Psoas muscle (tissue), 8 donors: ENCODE measurements around the gene AGTR1. TPM values are rescaled to one million over a fixed set of nuclear protein-coding genes. Genes with fewer than 3 reads are reported as not detected.

Experiments used
- ATAC-seq, 4 donors: fragments of 200-7000 bp; cut with Tn5 transposase; one replicate each; pipeline ENCODE4 v1.9.1; 2020; ENCODE audit warnings: moderate library complexity in 3 of 4, mild to moderate bottlenecking in 2 of 4
- DNase-seq, 2 donors: peaks; one replicate each; pipeline ENCODE4 v3.0.0-alpha.2; 2020
- H3K27ac ChIP-seq: fragments of 200-600 bp; one replicate; pipeline ENCODE4 v1.8.0; 2022
- H3K27me3 ChIP-seq, 3 donors: fragments of 200-600 bp in 1 of 3; one replicate each; pipeline versions ENCODE4 v1.6.1 to v1.8.0; 2013 to 2022; ENCODE audit warnings: low read length in 2 of 3, mild to moderate bottlenecking in 2 of 3, moderate library complexity in 1 of 3; ENCODE audit not compliant: insufficient read depth in 3 of 3
- H3K36me3 ChIP-seq, 2 donors: fragments of 200-600 bp in 1 of 2; one replicate each; pipeline versions ENCODE4 v1.6.1 to v1.8.0; 2013 to 2022; ENCODE audit warnings: low read depth in 1 of 2, mild to moderate bottlenecking in 1 of 2, moderate library complexity in 1 of 2; ENCODE audit not compliant: insufficient read depth in 1 of 2
- H3K4me1 ChIP-seq: fragments of 200-600 bp; one replicate; pipeline ENCODE4 v1.8.0; 2022
- H3K4me3 ChIP-seq: fragments of 200-600 bp; one replicate; pipeline ENCODE4 v1.8.0; 2022; ENCODE audit warnings: mild to moderate bottlenecking
- H3K9me3 ChIP-seq: fragments of 200-600 bp; one replicate; pipeline ENCODE4 v1.8.0; 2022
- WGBS, 3 donors: extraction: QIAGEN DNeasy Blood & Tissue Kit; methylation state at CpG; one replicate each; pipeline versions ENCODE4 v1.1.6 to v1.1.7; 2013; 5-methylcytosine and 5-hydroxymethylcytosine counted together
- intact Hi-C, 2 donors: fragments of 100-400 bp; cut with DNase I; formaldehyde crosslinking; loops; one replicate each; pipeline versions ENCODE4 v1.11.0 to v1.14.2; 2022
- polyA plus RNA-seq, 3 donors: library from polyadenylated mRNA; stranded (reverse); fragments of 200-250 nt; gene quantifications; one replicate each; pipeline ENCODE4 v1.2.3, GENCODE V29; 2013
- total RNA-seq, 4 donors: library from RNA; stranded (reverse); fragmentation: NEBNext Ultra II Directional in 2 of 4; extraction: Animal tissue kit (Norgen Biotek cat#: 25700) in 2 of 4; gene quantifications; one replicate each; pipeline versions ENCODE4 v1.2.1 to v1.2.4, GENCODE V29; 2021 to 2023
- TF ChIP-seq, protein P1 (sequence below): fragments of 200-600 bp; IDR thresholded peaks from one replicate; pipeline ENCODE4 v1.8.0; 2022; ENCODE audit warnings: antibody characterized with exemption
- donor health status: healthy with polysubstance abuse.
- donor health status: DM: no; HTN: no; CAD: no; lungs with moderate emphysema.
- donor health status: Bipolar disorder and iron deficiency.
- donor health status: healthy.
- donor health status: DM: yes; HTN: yes; CAD: no.
- donor health status: DM: no; HTN: no; CAD: no.
- donor health status: DM: no; HTN: no; CAD: no.
- donor health status: DM: yes; HTN: yes; CAD: no.

AGTR1 gene
- total and polyA plus RNA-seq, 7 donors: 3.1 to 11.4 (median 7.2) TPM

DNA sequence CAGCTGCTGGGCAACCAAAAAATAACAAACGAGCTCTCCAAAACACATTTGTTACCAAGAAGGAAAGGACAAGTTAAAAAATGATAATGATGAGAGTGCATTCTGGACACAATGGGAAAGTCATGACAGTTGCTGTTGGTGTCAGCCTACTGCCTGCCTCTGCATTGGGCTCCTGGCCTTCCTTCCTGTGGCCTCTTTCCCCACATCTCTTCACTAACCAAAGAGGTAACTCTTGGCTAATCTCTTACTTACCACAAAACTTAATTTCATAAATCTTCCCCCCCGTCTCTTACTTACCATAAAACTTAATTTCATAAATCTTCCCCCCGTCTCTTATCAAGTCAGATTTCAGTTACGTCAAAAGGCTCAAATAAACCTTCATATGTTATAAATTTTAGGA lies 58.6 kb downstream of the AGTR1 start:
- H3K9me3 ChIP-seq: no peaks in the 10 kb centered on the region
- no peak for ATAC-seq
- intact Hi-C loops: no loop called here

DNA sequence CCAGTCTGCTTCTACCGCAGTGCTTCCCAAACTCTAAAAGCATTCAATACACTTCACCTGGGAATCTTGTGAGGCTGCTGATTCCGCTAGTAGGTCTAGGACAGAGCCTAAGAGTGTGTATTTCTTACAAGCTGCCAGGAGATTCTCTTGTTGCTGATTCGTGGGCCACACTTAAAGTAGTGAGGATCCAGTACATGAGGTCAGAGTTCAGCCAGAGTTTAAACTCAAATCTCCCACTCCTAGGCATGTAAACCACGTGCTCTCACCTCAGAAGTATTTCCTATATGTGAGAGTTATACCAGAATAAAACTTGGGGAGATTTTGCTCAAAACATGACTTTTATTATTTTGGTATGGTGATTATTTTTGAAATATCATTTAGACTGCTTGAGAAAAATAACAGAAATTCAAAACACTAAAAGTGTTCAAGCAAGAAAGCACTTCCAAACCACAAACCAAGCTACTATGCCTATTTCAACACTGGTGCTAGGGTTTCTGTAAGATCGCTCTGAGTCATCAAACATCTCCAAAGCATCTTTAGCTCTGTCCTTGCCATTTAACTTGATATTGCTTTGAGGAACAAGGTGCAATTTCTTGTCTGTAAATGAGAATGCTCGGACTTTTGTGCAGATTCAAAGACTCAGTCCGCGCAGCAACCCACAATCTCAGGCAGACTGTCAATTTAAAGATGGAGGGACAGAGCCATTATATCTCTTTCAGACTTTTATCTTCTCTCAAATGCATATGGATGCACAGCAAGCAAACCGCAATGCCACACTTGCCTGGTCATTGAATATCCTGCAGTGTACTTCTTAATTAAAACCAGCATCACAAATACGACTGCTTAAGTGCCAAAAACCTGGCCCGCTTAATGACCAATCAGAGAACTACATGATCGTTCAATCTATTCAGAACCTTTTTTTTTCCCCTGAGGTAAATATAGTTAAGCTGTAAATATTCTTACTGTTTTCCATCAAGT lies 59.8 kb downstream of the AGTR1 start:
- Histone ChIP-seq H3K4me1 (no peaks in the 10 kb centered on the region), H3K36me3 (no peaks in the 10 kb centered on the region), H3K27me3 (no peaks in the 10 kb centered on the region), H3K9me3 (no peaks in the 10 kb centered on the region), H3K4me3 (no peak overlapping the region), H3K27ac (no peak overlapping the region)
- 71 to 79% (median 76%) methylated on average over 12 of the region's 12 CpGs for WGBS, 3 donors
- ATAC-seq (no peak), DNase-seq (no peak)
- TF ChIP-seq, protein P1, sequence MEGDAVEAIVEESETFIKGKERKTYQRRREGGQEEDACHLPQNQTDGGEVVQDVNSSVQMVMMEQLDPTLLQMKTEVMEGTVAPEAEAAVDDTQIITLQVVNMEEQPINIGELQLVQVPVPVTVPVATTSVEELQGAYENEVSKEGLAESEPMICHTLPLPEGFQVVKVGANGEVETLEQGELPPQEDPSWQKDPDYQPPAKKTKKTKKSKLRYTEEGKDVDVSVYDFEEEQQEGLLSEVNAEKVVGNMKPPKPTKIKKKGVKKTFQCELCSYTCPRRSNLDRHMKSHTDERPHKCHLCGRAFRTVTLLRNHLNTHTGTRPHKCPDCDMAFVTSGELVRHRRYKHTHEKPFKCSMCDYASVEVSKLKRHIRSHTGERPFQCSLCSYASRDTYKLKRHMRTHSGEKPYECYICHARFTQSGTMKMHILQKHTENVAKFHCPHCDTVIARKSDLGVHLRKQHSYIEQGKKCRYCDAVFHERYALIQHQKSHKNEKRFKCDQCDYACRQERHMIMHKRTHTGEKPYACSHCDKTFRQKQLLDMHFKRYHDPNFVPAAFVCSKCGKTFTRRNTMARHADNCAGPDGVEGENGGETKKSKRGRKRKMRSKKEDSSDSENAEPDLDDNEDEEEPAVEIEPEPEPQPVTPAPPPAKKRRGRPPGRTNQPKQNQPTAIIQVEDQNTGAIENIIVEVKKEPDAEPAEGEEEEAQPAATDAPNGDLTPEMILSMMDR: no peak
- intact Hi-C loops: no loop called here

More for the DNA sequence above, 58.6 kb downstream of the AGTR1 start:
- TF ChIP-seq, protein P1: no peak
- Histone ChIP-seq H3K27me3 (no peaks in the 10 kb centered on the region), H3K36me3 (no peaks in the 10 kb centered on the region), H3K4me1 (no peaks in the 10 kb centered on the region), H3K27ac (no peak overlapping the region), H3K4me3 (no peak overlapping the region)
- 85 to 89% (median 87%) methylated on average over 4 of the region's 4 CpGs for WGBS, 3 donors
- no peak for DNase-seq

- no peak overlapping the region for H3K27ac ChIP-seq
- H3K4me1 ChIP-seq: no peaks in the 10 kb centered on the region
- 25 to 36% (median 32%) methylated on average over 3 of the region's 3 CpGs for WGBS, 3 donors
Measured at GRCh38 chr3:148758303-148758884, 60.7 kb downstream of the AGTR1 start.

GRCh38 chr3:148759430-148759829 lies 61.7 kb downstream of the AGTR1 start:
- H3K9me3 ChIP-seq: no peaks in the 10 kb centered on the region
- intact Hi-C loops: no loop called here
- H3K36me3 ChIP-seq: no peaks in the 10 kb centered on the region
- no peak for DNase-seq
- no peak for ATAC-seq
- H3K27ac ChIP-seq: no peak overlapping the region
- H3K27me3 ChIP-seq: no peaks in the 10 kb centered on the region
- WGBS, 3 donors: 18 to 26% (median 24%) methylated on average over 4 of the region's 4 CpGs
- no peak overlapping the region for H3K4me3 ChIP-seq
- H3K4me1 ChIP-seq: no peaks in the 10 kb centered on the region
- TF ChIP-seq, protein P1: no peak

More at GRCh38 chr3:148758303-148758884, 60.7 kb downstream of the AGTR1 start:
- DNase-seq (no peak), ATAC-seq (no peak)
- Histone ChIP-seq H3K27me3 (no peaks in the 10 kb centered on the region), H3K36me3 (no peaks in the 10 kb centered on the region), H3K4me3 (no peak overlapping the region), H3K9me3 (no peaks in the 10 kb centered on the region)
- TF ChIP-seq, protein P1: no peak
- intact Hi-C loops: no loop called here
